ENCODE data around the gene FADS1. TPM values are rescaled to one million over a fixed set of nuclear protein-coding genes. Genes with fewer than 3 reads are reported as not detected.

Gene FADS1
- total and polyA plus RNA-seq, 2 experiments from 2014 or later = 74.9 to 119 TPM

- Mint-ChIP-seq H3K27me3 (ENCODE audit: insufficient read depth, low read depth, poor library complexity) (peaks cover 8% of the 10 kb centered on the region), H3K27ac (no peak overlapping the region), H3K9me3 (no peaks in the 10 kb centered on the region), H3K4me3 (no peak overlapping the region), H3K36me3 (ENCODE audit: low read depth) (peaks cover 84% of the 10 kb centered on the region), H3K4me1 (no peaks in the 10 kb centered on the region)
- H2AFZ ChIP-seq = no peak overlapping the region
- H3K4me3 ChIP-seq = no peak overlapping the region
- H3K9me2 ChIP-seq (ENCODE audit: insufficient read depth) = no peaks in the 10 kb centered on the region
- TF ChIP-seq EZH2phosphoT487 (IDR thresholded peaks at IDR 0.05; ENCODE audit: unreplicated experiment) (no peak), CTCF (conservative IDR thresholded peaks at IDR 0.05; ENCODE audit: low read depth in 2 of 2) (no peak), EZH2 (IDR thresholded peaks at IDR 0.05; ENCODE audit: low read depth, unreplicated experiment) (no peak), ETS1 (IDR thresholded peaks at IDR 0.05) (no peak), ZNF114 (CRISPR knock-in tag; IDR thresholded peaks at IDR 0.05) (no peak), NANOG (IDR thresholded peaks at IDR 0.05; ENCODE audit: borderline replicate concordance) (no peak), CREB1 (CRISPR knock-in tag; IDR thresholded peaks at IDR 0.05; ENCODE audit: low read depth) (no peak), JUNB (IDR thresholded peaks at IDR 0.05; ENCODE audit: unreplicated experiment) (no peak), REST (IDR thresholded peaks at IDR 0.05; ENCODE audit: unreplicated experiment) (no peak), POLR2AphosphoS5 (IDR thresholded peaks at IDR 0.05; ENCODE audit: low read depth) (no peak), ZNF462 (CRISPR knock-in tag; IDR thresholded peaks at IDR 0.05) (no peak), ZNF331 (CRISPR knock-in tag; IDR thresholded peaks at IDR 0.05; ENCODE audit: low read depth) (no peak), STAT1 (IDR thresholded peaks at IDR 0.05; ENCODE audit: unreplicated experiment) (no peak)
- H3K4me1 ChIP-seq (ENCODE audit: insufficient read depth) = no peaks in the 10 kb centered on the region
- no peak overlapping the region for H3K4me2 ChIP-seq
- no peaks in the 10 kb centered on the region for H3K27me3 ChIP-seq (ENCODE audit: insufficient read depth)
- no peak overlapping the region for H3K27ac ChIP-seq (ENCODE audit: low read depth)
- ATAC-seq = no peak
- peaks cover 18% of the 10 kb centered on the region for H4K20me1 ChIP-seq (replicated peaks; ENCODE audit: insufficient read depth)
- H3F3A ChIP-seq (replicated peaks; ENCODE audit: low read depth) = peaks cover 21% of the 10 kb centered on the region; the same call in 1 of the 2 replicates
- no peak for DNase-seq (ENCODE audit: low spot score)
- peaks cover 61% of the 10 kb centered on the region for H3K36me3 ChIP-seq (ENCODE audit: insufficient read depth)
- peaks cover 12% of the 10 kb centered on the region for H3K79me2 ChIP-seq (replicated peaks; ENCODE audit: insufficient read depth)
These were observed 36.9 kb upstream of the FADS1 start for GRCh38 chr11:61853698-61854169.
